Measurements from ENCODE around the gene RPL6.

DNA sequence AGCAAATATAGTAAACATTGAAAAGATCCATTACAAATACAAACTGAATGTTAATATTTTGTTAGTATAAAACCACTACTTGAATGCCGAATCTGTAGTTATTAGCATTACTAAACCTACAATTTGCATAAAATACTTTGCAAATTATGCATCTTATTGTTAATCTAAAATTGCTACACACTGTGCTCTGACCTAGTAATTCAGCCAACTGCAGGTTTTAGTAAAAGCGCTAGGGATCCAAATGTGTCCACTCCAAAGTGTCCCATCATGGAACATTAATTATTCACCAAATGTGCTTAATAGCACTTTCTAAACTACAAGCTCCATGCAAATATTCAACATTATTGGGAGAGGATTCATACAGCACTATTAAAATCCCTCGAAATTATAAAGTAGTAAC, 41.4 kb downstream of the RPL6 start:
- TF ChIP-seq, protein P1, sequence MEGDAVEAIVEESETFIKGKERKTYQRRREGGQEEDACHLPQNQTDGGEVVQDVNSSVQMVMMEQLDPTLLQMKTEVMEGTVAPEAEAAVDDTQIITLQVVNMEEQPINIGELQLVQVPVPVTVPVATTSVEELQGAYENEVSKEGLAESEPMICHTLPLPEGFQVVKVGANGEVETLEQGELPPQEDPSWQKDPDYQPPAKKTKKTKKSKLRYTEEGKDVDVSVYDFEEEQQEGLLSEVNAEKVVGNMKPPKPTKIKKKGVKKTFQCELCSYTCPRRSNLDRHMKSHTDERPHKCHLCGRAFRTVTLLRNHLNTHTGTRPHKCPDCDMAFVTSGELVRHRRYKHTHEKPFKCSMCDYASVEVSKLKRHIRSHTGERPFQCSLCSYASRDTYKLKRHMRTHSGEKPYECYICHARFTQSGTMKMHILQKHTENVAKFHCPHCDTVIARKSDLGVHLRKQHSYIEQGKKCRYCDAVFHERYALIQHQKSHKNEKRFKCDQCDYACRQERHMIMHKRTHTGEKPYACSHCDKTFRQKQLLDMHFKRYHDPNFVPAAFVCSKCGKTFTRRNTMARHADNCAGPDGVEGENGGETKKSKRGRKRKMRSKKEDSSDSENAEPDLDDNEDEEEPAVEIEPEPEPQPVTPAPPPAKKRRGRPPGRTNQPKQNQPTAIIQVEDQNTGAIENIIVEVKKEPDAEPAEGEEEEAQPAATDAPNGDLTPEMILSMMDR (IDR thresholded peaks at IDR 0.05; ENCODE audit: low read depth, low read length), result no peak
- TF ChIP-seq POLR2A (IDR thresholded peaks at IDR 0.05; ENCODE audit: extremely low read depth, insufficient read length), result no peak
- TF ChIP-seq, protein P2, sequence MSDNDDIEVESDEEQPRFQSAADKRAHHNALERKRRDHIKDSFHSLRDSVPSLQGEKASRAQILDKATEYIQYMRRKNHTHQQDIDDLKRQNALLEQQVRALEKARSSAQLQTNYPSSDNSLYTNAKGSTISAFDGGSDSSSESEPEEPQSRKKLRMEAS (IDR thresholded peaks at IDR 0.05; ENCODE audit: low read depth, low read length), result no peak
